8988T (cell line): ENCODE data around the gene VGLL3.

Source experiments
- DNase-seq: peaks from one replicate; pipeline ENCODE4 v3.0.0; 2011

VGLL3 gene

DNA sequence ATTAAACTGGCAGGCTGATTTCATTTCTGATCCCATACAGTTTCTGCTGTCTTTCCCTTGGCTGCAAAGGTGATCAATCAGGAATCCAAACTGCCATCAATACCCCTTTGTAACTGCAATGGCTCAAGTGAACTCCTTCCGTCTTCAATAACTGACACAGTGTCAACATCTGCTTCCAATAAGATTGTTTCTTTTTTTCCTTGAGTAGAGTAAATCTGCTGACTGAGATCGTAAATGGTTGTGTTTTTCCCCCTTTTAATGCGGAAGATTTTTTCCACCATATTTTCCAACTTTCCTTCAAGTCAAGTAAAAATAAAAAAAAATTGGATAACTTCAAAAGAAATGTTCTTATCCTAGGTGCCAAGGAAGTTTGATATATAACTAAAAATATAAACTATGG, 48.7 kb downstream of the VGLL3 start:
- no peak for DNase-seq

DNA sequence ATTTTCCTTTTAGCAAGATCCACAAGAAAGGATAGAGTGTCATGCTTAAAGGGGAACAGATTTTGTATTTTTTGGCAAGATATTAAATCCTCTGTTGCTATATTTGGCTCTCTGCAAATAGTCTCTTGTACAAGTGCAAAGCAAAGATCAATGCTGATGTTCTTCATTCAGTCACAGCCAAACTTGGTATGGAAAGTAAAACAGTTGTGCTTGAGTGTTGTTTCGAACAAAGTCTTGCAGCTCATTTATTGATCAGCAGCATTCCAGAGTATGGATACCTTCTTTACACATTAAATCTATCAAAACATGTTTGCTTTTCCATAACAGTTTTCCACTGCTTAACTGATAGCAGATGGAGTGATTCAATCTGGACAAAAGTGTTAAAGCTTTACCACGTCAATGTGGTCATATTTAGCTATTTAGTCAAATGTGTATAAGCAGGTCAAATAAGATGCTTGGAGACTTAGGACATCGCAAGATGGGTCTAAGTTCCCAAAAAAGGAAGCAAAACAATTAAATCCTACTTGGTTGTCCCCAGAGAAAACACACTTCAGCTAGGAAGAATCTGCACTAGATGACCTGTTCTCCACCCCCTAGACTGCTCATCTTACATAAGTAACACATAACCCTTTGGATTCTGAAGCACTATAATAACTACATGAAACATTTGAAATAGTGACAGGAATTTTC, 52.4 kb downstream of the VGLL3 start:
- DNase-seq: no peak

DNA sequence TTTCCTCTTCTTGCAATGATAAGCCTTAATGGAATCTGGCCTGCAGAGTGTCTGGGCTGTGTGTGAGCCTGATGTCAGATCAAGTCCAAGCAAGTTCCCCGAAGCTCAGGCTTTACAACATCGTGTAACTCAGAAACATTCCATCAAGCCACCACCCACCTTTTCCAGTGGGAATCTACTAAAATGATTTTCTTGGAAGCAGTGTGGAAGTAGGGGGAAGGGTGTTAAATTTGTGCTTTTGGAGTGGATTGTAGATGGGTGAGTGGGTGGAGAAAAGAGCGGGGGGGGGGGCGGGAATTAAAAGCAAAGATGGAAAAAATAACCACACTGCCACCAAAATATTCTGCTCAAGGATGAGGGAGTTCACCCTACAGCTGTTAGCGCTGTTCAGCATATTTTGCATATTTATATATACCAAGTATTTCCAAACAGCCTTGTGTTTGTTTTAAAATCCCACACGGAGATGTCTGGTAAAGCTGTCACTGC, 53.6 kb downstream of the VGLL3 start:
- DNase-seq: no peak

DNA sequence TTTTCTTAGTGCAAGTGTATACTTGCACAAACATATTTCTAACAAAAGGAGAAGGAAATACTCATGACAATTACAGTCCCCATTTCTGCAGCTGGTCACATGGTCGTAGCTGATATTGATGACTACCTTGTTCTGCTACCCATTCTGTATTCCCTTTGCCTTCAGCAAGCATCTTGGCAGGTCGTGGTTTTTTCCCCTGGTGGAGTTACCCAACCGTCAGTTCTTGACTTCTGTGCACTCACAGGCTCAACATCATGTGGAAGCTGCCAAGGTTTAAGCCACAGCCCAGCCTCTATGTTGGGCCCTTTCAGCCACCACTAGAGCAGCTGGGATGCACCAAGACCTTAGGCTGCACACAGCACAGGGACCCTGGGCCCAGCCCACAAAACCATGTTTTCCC, 56.1 kb downstream of the VGLL3 start:
- DNase-seq: no peak

DNA sequence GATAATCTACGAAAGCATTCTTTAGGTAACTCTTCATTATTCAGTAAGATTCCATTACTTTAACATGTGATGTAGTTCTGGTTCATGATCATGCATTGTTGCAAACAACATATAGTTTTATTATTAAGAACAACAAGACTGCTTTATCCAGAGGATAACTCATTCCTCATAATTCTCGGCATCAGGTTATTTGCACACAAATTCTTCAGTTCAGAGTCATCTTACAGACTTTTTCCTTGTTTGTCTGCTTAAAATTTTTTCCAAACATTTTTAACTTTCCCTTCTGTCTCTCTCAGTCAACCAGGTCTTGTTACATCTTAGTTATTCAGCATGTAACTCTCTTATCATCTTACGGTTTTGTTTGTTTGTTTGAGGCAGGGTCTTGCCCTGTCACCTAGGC, 60.1 kb downstream of the VGLL3 start:
- no peak for DNase-seq

DNA sequence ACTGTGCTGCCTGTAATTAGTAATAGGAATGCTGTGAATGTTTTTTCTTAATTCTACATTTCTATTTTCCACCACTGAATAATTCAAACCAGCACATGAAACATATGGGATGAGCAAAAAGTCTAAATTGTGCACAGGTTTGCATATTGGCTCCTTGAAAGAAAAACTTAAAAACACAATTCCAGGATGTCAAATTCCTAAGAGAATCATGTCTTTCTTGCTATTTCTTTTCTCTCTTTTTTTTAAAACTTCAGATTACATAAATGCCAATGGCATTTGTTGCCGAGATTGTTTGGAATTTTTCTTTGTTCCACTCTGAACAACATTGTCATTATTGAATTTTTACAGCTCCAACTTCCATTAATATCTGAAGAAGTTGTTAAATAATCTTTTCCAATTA, 60.8 kb downstream of the VGLL3 start:
- no peak for DNase-seq

DNA sequence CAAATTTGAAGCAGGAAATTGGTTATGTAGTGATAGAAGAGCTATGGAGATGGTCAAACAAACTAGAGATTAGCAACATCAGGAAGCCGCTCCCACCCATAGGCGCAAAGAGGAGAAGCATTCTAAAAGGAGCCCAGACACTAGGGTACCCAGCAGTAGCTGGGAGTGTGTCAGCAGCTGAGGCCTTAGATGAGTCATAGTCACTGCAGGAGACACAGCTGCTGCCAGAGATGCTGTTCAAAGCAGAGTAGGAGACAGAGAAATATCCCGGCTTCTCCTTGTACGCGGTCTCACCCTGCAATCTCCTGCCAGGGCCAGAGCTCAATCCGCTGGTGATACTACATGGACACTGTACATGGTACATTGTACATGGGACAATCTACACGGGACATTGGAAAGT, 61.9 kb downstream of the VGLL3 start:
- no peak for DNase-seq

DNA sequence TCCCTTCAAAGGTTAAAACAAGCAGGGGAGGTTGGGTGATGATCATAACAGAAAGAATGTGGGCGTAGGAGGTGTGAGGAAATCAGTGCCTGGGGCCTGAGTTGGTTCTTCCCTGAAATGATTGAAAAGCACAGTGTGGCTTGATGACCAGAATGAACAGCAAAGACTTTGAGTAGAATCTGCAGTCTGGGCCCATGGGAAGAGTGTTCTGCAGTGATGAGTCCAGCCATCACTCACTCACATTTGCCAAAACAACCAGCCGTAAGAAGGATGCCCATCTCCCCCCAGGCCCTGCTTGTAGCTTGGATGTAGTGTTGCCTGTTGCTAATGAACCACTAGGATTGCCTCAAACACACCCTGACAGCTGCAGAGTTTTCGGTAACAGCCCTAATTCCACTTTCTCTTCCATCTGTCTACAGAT, 67.9 kb downstream of the VGLL3 start:
- no peak for DNase-seq

DNA sequence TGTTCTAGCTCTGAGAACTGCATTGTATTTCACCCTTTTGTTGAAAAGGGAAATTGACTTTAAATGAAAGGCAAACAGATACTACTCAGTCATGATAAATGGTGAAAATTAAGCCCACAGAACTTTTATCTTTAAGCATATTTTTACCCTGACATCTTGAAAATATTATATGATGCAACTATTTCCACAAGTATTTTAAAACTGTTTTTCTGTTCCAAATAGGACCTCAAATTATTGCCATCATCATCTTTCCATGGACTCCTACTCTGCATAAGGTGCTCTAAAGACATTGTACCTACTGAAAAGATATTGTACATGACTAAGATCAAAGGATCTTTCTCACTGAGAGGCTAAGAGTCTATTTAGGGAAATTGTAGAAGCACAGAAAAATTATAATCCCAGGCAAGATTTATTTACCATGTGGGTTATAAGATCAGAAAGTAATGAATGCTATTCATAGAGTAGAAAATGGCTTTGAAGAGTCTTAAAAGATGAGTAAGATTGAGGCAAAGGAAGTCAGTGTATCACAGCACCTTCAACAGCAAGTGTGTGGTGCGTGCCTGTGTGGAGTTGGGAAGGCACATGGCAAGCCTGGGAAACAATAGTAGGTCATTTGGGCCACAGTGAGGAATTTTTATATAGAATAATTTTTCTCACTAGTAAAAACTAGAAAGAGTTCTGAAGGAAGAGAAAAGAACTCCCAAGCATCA, 68.8 kb downstream of the VGLL3 start:
- DNase-seq: no peak

DNA sequence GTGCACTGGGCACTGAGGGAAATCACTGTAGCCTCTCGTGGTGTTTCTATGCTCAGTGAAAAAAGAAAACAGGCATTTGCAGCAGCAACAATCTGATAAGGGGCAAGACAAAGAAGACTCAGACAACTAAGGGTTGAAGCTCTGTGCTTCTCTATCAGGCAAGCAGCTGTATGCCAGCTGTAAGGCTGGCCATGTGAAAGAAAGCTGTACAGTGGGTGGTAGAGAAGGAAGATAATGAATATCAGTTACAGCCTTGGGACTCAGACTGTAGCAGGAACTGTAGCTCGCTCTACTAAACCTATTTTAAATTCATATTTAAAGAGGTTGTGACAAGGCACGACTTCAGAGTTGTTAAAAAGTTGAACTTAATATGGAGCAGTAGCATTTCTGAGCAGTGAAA, 76.3 kb downstream of the VGLL3 start:
- no peak for DNase-seq

DNA sequence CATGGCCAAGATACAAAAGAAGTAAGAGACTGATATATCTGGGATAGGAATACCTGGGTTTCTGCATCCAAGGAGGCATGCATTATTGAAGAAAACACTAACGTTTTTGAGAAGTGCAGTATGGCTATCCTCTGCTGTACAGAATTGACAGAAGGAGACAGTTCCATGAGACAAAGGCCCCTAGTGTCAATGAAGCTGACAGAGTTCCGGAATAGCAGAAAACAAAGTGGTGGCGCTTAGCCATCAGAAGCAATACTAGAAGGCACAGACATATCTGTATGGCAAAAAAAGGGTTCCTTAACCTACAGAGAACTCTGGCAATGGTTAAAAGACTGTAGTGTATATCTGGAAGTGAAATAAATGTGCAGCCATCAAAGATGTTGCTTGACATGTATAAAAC, 77.8 kb downstream of the VGLL3 start:
- no peak for DNase-seq

DNA sequence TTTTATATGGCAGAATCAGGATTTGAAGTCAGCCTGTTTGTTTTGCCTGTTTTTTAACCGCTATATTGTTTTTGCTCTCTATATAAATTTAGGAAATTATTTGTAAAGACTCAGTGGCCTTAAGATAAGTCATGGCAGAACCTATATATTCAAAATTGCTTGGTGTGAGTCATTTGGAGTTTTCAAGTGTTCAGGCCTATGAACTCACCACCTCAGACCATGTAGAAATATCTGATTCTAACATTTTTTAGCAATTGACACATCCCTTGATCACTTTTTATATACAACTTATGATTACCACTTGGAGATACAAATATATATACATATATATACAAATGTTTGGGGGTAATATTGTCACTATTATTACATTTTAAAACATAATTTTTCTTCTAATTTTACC, 95.7 kb downstream of the VGLL3 start:
- DNase-seq: no peak

DNA sequence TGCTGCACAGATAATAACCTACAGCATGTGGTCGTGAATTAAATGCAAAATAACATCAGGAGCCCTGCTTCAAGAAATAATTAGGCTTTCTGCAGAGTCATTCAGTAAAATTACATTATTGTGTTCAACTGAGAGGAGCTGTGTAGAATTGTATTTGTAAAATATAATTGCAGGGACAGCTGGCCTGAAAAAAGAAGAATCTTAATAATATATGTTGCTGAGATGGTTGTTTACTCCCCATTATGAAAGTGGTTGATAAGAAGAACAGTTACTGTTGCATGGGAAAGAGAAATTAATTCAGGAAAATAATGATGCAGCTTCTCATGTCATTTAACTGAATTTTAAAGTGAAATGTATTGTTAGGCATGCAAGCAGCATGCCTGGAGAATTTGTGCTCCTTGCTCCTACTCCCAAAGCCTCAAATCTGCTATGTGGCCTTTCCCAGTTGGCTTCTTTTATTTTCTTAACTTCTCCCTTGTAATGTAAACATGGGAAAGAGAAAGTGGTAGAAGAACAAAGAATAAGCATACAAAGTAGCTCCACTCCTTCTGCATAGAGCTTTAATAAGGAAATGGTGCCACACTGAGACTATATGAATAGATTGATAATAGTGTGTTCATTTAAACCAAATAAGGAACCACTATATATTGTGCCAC, 100.1 kb downstream of the VGLL3 start:
- DNase-seq: no peak
